ENCODE measurements around the gene DYNLRB1.

DNA sequence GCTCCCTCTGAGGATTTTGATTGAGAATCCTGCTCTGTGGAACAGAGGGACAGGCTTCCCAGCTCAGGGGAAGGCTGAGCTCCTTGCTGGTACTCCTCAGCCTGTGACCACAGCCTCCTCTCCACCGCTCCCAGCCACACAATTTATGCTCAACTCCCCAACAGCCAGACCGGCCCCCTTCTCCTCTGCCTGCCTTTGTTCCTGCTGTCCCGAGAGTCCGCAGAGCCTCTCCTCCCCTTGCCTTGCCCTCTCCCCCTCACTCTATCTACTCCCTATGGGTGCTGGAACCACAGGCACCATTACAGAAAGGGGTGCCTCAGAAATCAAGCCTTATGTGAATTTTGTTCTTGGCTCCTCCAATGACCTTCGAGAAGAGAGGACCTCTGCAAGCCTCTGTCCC lies 58.2 kb downstream of the DYNLRB1 start:
- TF ChIP-seq, protein P1, sequence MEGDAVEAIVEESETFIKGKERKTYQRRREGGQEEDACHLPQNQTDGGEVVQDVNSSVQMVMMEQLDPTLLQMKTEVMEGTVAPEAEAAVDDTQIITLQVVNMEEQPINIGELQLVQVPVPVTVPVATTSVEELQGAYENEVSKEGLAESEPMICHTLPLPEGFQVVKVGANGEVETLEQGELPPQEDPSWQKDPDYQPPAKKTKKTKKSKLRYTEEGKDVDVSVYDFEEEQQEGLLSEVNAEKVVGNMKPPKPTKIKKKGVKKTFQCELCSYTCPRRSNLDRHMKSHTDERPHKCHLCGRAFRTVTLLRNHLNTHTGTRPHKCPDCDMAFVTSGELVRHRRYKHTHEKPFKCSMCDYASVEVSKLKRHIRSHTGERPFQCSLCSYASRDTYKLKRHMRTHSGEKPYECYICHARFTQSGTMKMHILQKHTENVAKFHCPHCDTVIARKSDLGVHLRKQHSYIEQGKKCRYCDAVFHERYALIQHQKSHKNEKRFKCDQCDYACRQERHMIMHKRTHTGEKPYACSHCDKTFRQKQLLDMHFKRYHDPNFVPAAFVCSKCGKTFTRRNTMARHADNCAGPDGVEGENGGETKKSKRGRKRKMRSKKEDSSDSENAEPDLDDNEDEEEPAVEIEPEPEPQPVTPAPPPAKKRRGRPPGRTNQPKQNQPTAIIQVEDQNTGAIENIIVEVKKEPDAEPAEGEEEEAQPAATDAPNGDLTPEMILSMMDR (IDR thresholded peaks at IDR 0.05; ENCODE audit: poor library complexity) = no peak
- no peak for TF ChIP-seq EZH2phosphoT487 (IDR thresholded peaks at IDR 0.05; ENCODE audit: low read depth, severe bottlenecking, unreplicated experiment)

Data from hepatocyte (in vitro differentiated cells).